Lung (tissue), 12 donors: Measurements from ENCODE around the gene IL23R. TPM values are rescaled to one million over a fixed set of nuclear protein-coding genes. Genes with fewer than 3 reads are reported as not detected.

Source experiments
- ATAC-seq: fragments of 200-7000 bp; cut with Tn5 transposase; one replicate; pipeline ENCODE4 v1.9.1; 2020; ENCODE audit warnings: moderate number of reproducible peaks; ENCODE audit not compliant: insufficient read depth, low FRiP score
- DNase-seq, 3 donors: peaks; one replicate each; pipeline ENCODE4 v3.0.0-alpha.2; 2013 to 2017
- H3K27ac ChIP-seq, 2 donors: one replicate each; pipeline ENCODE4 v1.5.1; 2013; ENCODE audit warnings: mild to moderate bottlenecking in 2 of 2, moderate library complexity in 2 of 2, control low read depth in 1 of 2, inconsistent platforms in 1 of 2, low read depth in 1 of 2, low read length in 1 of 2
- H3K27me3 ChIP-seq, 3 donors: one replicate each; pipeline ENCODE4 v1.5.1; 2013; ENCODE audit warnings: low read length in 2 of 3; ENCODE audit not compliant: control insufficient read depth in 3 of 3, insufficient read depth in 3 of 3
- H3K36me3 ChIP-seq, 4 donors: one replicate each; pipeline ENCODE4 v1.5.1; 2013; ENCODE audit warnings: low read length in 4 of 4, mild to moderate bottlenecking in 1 of 4, moderate library complexity in 1 of 4; ENCODE audit not compliant: control insufficient read depth in 4 of 4, insufficient read depth in 4 of 4
- H3K4me1 ChIP-seq, 5 donors: one replicate each; pipeline ENCODE4 v1.5.1; 2013; ENCODE audit warnings: low read length in 5 of 5, mild to moderate bottlenecking in 2 of 5, moderate library complexity in 1 of 5; ENCODE audit not compliant: control insufficient read depth in 5 of 5, insufficient read depth in 5 of 5
- H3K4me3 ChIP-seq: one replicate; pipeline ENCODE4 v1.5.1; 2013; ENCODE audit warnings: mild to moderate bottlenecking, control low read depth, moderate library complexity
- H3K9ac ChIP-seq, 2 donors: one replicate each; pipeline ENCODE4 v1.5.1; 2013; ENCODE audit warnings: low read length in 2 of 2, control low read depth in 1 of 2; ENCODE audit not compliant: insufficient read depth in 1 of 2
- H3K9me3 ChIP-seq, 4 donors: one replicate each; pipeline ENCODE4 v1.5.1; 2013; ENCODE audit warnings: low read length in 3 of 4, mild to moderate bottlenecking in 1 of 4, moderate library complexity in 1 of 4; ENCODE audit not compliant: control insufficient read depth in 4 of 4, insufficient read depth in 3 of 4
- CTCF ChIP-seq: IDR thresholded peaks from 2 replicates; pipeline ENCODE4 v1.5.1; 2012; ENCODE audit warnings: mild to moderate bottlenecking; ENCODE audit errors: control extremely low read depth, extremely low read depth
- WGBS, 2 donors: extraction: QIAGEN DNeasy Blood & Tissue Kit; methylation state at CpG; one replicate each; pipeline ENCODE4 v1.1.7; 2013; 5-methylcytosine and 5-hydroxymethylcytosine counted together
- polyA plus RNA-seq, 2 donors: library from polyadenylated mRNA; stranded (reverse); fragments of 200-250 nt; gene quantifications; one replicate each; pipeline ENCODE4 v1.2.1, GENCODE V29; 2013
- total RNA-seq, 2 donors: library from RNA; depleted of rRNA in 1 of 2; stranded (reverse); fragments of >200 nt in 1 of 2; gene quantifications; one replicate each; pipeline ENCODE4 v1.2.1, GENCODE V29; 2014 to 2021
- donor health status: control.
- donor health status: control.
- donor health status: Bipolar disorder and iron deficiency.
- donor health status: healthy.
- donor health status: DM: yes; HTN: yes; CAD: no.

IL23R gene
- total and polyA plus RNA-seq, 4 donors = 0.03 to 0.60 (median 0.15) TPM; not detected in 1

GRCh38 chr1:67213948-67214347 lies 47.7 kb downstream of the IL23R start:
- DNase-seq (no peak), ATAC-seq (no peak)
- no peak overlapping the region for H3K4me3 ChIP-seq
- no peaks in the 10 kb centered on the region for H3K9me3 ChIP-seq
- TF ChIP-seq CTCF = no peak
- 93 to 95% methylated on average over 1 of the region's 1 CpG for WGBS, 2 donors
- no peak overlapping the region for H3K27ac ChIP-seq
- no peaks in the 10 kb centered on the region for H3K27me3 ChIP-seq
- no peaks in the 10 kb centered on the region for H3K36me3 ChIP-seq
- H3K4me1 ChIP-seq = no peaks in the 10 kb centered on the region
- H3K9ac ChIP-seq = no peak overlapping the region

GRCh38 chr1:67214420-67215174 lies 48.3 kb downstream of the IL23R start:
- TF ChIP-seq CTCF = no peak
- Histone ChIP-seq H3K27ac (no peak overlapping the region), H3K36me3 (no peaks in the 10 kb centered on the region), H3K9me3 (no peaks in the 10 kb centered on the region), H3K27me3 (no peaks in the 10 kb centered on the region), H3K4me1 (no peaks in the 10 kb centered on the region), H3K4me3 (no peak overlapping the region), H3K9ac (no peak overlapping the region)
- DNase-seq = peak in 1 of 3 donors; percentile 23
- 88 to 89% methylated on average over 11 of the region's 11 CpGs for WGBS, 2 donors
- no peak for ATAC-seq

- Histone ChIP-seq H3K27me3 (no peaks in the 10 kb centered on the region), H3K27ac (no peak overlapping the region), H3K9me3 (no peaks in the 10 kb centered on the region), H3K4me3 (no peak overlapping the region), H3K36me3 (no peaks in the 10 kb centered on the region), H3K4me1 (no peaks in the 10 kb centered on the region), H3K9ac (no peak overlapping the region)
- WGBS, 2 donors = 93 to 94% methylated on average over 1 of the region's 1 CpG
- ATAC-seq (no peak), DNase-seq (no peak)
- TF ChIP-seq CTCF = no peak
These were observed 50.1 kb downstream of the IL23R start for GRCh38 chr1:67216401-67216800.
